Ishikawa (cell line): Measurements from ENCODE around the gene NT5E.

Experiments
- CEBPB ChIP-seq: IDR thresholded peaks from 2 replicates; pipeline ENCODE4 v1.6.1; 2012
- CREB1 ChIP-seq: IDR thresholded peaks from 2 replicates; pipeline ENCODE4 v1.6.1; 2012; ENCODE audit warnings: low read depth
- EGR1 ChIP-seq: IDR thresholded peaks from 2 replicates; pipeline ENCODE4 v1.6.1; 2012
- EP300 ChIP-seq: IDR thresholded peaks from 2 replicates; pipeline ENCODE4 v1.6.1; 2012; ENCODE audit warnings: borderline replicate concordance
- FOXM1 ChIP-seq: IDR thresholded peaks from 2 replicates; pipeline ENCODE4 v1.6.1; 2012; ENCODE audit warnings: low read depth, borderline replicate concordance
- MAX ChIP-seq: IDR thresholded peaks from 2 replicates; pipeline ENCODE4 v1.6.1; 2012
- NFIC ChIP-seq: IDR thresholded peaks from 2 replicates; pipeline ENCODE4 v1.6.1; 2012
- RAD21 ChIP-seq: IDR thresholded peaks from 2 replicates; pipeline ENCODE4 v1.6.1; 2012; ENCODE audit warnings: low read depth
- REST ChIP-seq: IDR thresholded peaks from 2 replicates; pipeline ENCODE4 v1.6.1; 2012; ENCODE audit warnings: low read depth, mild to moderate bottlenecking
- TAF1 ChIP-seq: IDR thresholded peaks from 2 replicates; pipeline ENCODE4 v1.6.1; 2012; ENCODE audit warnings: low read depth, mild to moderate bottlenecking
- TCF12 ChIP-seq: IDR thresholded peaks from 2 replicates; pipeline ENCODE4 v1.6.1; 2012; ENCODE audit warnings: low read depth
- TEAD4 ChIP-seq: IDR thresholded peaks from 2 replicates; pipeline ENCODE4 v1.6.1; 2012
- USF1 ChIP-seq: IDR thresholded peaks from 2 replicates; pipeline ENCODE4 v1.6.1; 2012
- YY1 ChIP-seq: IDR thresholded peaks from 2 replicates; pipeline ENCODE4 v1.6.1; 2012; ENCODE audit warnings: low read depth
- ZBTB7A ChIP-seq: IDR thresholded peaks from 2 replicates; pipeline ENCODE4 v1.6.1; 2012; ENCODE audit warnings: low read depth

Gene NT5E

GRCh38 chr6:85449818-85450759 is at the start of gene NT5E:
TSS of gene NT5E (plus strand) at chr6:85450083. CDS start at chr6:85450140, 57 bp downstream.
- no peak for TF ChIP-seq EP300
- peak; percentile 4; the same call in 1 of the 2 replicates for TF ChIP-seq NFIC
- no peak for TF ChIP-seq USF1
- no peak for TF ChIP-seq REST
- peak; percentile 20; the same call in 1 of the 2 replicates for TF ChIP-seq TAF1
- TF ChIP-seq FOXM1: no peak
- peak; percentile 82 for TF ChIP-seq MAX
- TF ChIP-seq TEAD4: no peak
- TF ChIP-seq RAD21: no peak
- TF ChIP-seq ZBTB7A: 0 out of 2 replicates have a peak, but pooled peaks have one; percentile 34
- TF ChIP-seq YY1: no peak
- no peak for TF ChIP-seq TCF12

GRCh38 chr6:85400331-85400730 is 49.6 kb upstream of the NT5E start:
- no peak for TF ChIP-seq TCF12
- TF ChIP-seq USF1: no peak
- no peak for TF ChIP-seq CEBPB
- TF ChIP-seq MAX: no peak
- no peak for TF ChIP-seq YY1
- TF ChIP-seq NFIC: no peak
- TF ChIP-seq CREB1: no peak
- TF ChIP-seq ZBTB7A: no peak
- no peak for TF ChIP-seq TEAD4
- TF ChIP-seq REST: no peak
- no peak for TF ChIP-seq FOXM1
- no peak for TF ChIP-seq TAF1

- TF ChIP-seq ZBTB7A: no peak
- TF ChIP-seq RAD21: no peak
- no peak for TF ChIP-seq TCF12
- no peak for TF ChIP-seq EP300
- no peak for TF ChIP-seq REST
- TF ChIP-seq CREB1: no peak
- no peak for TF ChIP-seq EGR1
- TF ChIP-seq YY1: no peak
- no peak for TF ChIP-seq FOXM1
Observed at GRCh38 chr6:85401186-85402021, 48.5 kb upstream of the NT5E start.

GRCh38 chr6:85402071-85402470 is 47.8 kb upstream of the NT5E start:
- TF ChIP-seq FOXM1 (no peak), YY1 (no peak), CEBPB (no peak), CREB1 (no peak), NFIC (no peak), REST (no peak), MAX (no peak), TEAD4 (no peak)
